CD14-positive monocyte (primary cell): Measurements from ENCODE around the gene LHCGR. TPM values are rescaled to one million over a fixed set of nuclear protein-coding genes. Genes with fewer than 3 reads are reported as not detected.

Experiments used
- DNase-seq, 3 donors: peaks; one replicate each; pipeline ENCODE4 v3.0.0-alpha.2; 2011 to 2022
- H2AFZ ChIP-seq: 2 replicates; pipeline ENCODE4 v1.6.0; 2012; ENCODE audit warnings: mild to moderate bottlenecking, low read depth, low read length, inconsistent platforms; ENCODE audit not compliant: insufficient read depth, poor library complexity, severe bottlenecking
- H3K27ac ChIP-seq, 2 donors: 1 replicate in 1 of 2; 2 replicates in 1 of 2; pipeline ENCODE4 v1.5.1; 2012 to 2013; ENCODE audit warnings: low read length in 2 of 2, control low read depth in 1 of 2, inconsistent platforms in 1 of 2, low read depth in 1 of 2, mild to moderate bottlenecking in 1 of 2
- H3K27me3 ChIP-seq, 2 donors: one replicate each; pipeline versions ENCODE4 v1.6.0 to v1.6.1; 2011 to 2013; ENCODE audit warnings: low read length in 2 of 2; ENCODE audit not compliant: control insufficient read depth in 2 of 2, insufficient read depth in 2 of 2
- H3K36me3 ChIP-seq, 2 donors: replicated peaks in 1 of 2; 1 replicate in 1 of 2; 2 replicates in 1 of 2; pipeline versions ENCODE4 v1.5.1 to v1.6.1; 2012 to 2013; ENCODE audit warnings: low read length in 2 of 2, control low read depth in 1 of 2, inconsistent platforms in 1 of 2, mild to moderate bottlenecking in 1 of 2; ENCODE audit not compliant: insufficient read depth in 2 of 2, control insufficient read depth in 1 of 2
- H3K4me1 ChIP-seq, 2 donors: 1 replicate in 1 of 2; 2 replicates in 1 of 2; pipeline versions ENCODE4 v1.5.1 to v1.6.1; 2012 to 2013; ENCODE audit warnings: low read length in 2 of 2, control low read depth in 1 of 2, inconsistent platforms in 1 of 2, mild to moderate bottlenecking in 1 of 2, moderate library complexity in 1 of 2; ENCODE audit not compliant: insufficient read depth in 2 of 2, control insufficient read depth in 1 of 2
- H3K4me2 ChIP-seq: replicated peaks from 2 replicates; pipeline ENCODE3; 2012; ENCODE audit warnings: low read length, moderate library complexity, mild to moderate bottlenecking; ENCODE audit not compliant: poor library complexity, severe bottlenecking; ENCODE audit errors: extremely low read depth
- H3K4me3 ChIP-seq, 3 experiments: fragments of 200-600 bp in 1 of 3; sonication (generic) in 1 of 3; replicated peaks in 1 of 3; 1 replicate in 2 of 3; 2 replicates in 1 of 3; pipeline ENCODE4 v1.5.1; 2011 to 2013; ENCODE audit warnings: low read length in 3 of 3, mild to moderate bottlenecking in 3 of 3, control low read depth in 2 of 3, low read depth in 2 of 3, inconsistent platforms in 1 of 3, moderate library complexity in 1 of 3
- H3K79me2 ChIP-seq: 2 replicates; pipeline ENCODE4 v1.6.0; 2012; ENCODE audit warnings: mild to moderate bottlenecking, control low read depth, inconsistent platforms, low read length, moderate library complexity; ENCODE audit not compliant: insufficient read depth
- H3K9ac ChIP-seq: 2 replicates; pipeline ENCODE4 v1.6.0; 2017; ENCODE audit warnings: low read length, mild to moderate bottlenecking; ENCODE audit not compliant: insufficient read depth, poor library complexity, severe bottlenecking
- H3K9me3 ChIP-seq, 2 donors: replicated peaks in 1 of 2; 1 replicate in 1 of 2; 2 replicates in 1 of 2; pipeline versions ENCODE4 v1.5.1 to v1.6.1; 2012 to 2013; ENCODE audit warnings: low read length in 2 of 2, control low read depth in 1 of 2; ENCODE audit not compliant: control insufficient read depth in 1 of 2, insufficient read depth in 1 of 2
- H4K20me1 ChIP-seq: 2 replicates; pipeline ENCODE4 v1.6.0; 2012; ENCODE audit warnings: mild to moderate bottlenecking, low read length, control low read depth, moderate library complexity; ENCODE audit not compliant: insufficient read depth
- H3K27ac Mint-ChIP-seq, 7 donors: one replicate each; pipeline ENCODE4 v1.8.0; 2020; ENCODE audit warnings: mild to moderate bottlenecking in 7 of 7, mixed read lengths in 7 of 7, moderate library complexity in 6 of 7, inconsistent platforms in 2 of 7
- H3K27me3 Mint-ChIP-seq, 3 donors: one replicate each; pipeline ENCODE4 v1.8.0; 2021 to 2022; ENCODE audit warnings: low read depth in 3 of 3, mild to moderate bottlenecking in 3 of 3, mixed read lengths in 3 of 3, moderate library complexity in 3 of 3, inconsistent platforms in 1 of 3
- H3K36me3 Mint-ChIP-seq, 2 donors: one replicate each; pipeline ENCODE4 v1.8.0; 2020; ENCODE audit warnings: mixed read lengths in 2 of 2, inconsistent platforms in 1 of 2, mild to moderate bottlenecking in 1 of 2
- H3K4me1 Mint-ChIP-seq: one replicate; pipeline ENCODE4 v1.8.0; 2020; ENCODE audit warnings: mild to moderate bottlenecking, mixed read lengths
- H3K4me3 Mint-ChIP-seq, 2 donors: one replicate each; pipeline ENCODE4 v1.8.0; 2020; ENCODE audit warnings: mild to moderate bottlenecking in 2 of 2, mixed read lengths in 2 of 2, moderate library complexity in 1 of 2
- H3K9me3 Mint-ChIP-seq, 7 donors: one replicate each; pipeline ENCODE4 v1.8.0; 2020 to 2022; ENCODE audit warnings: mixed read lengths in 7 of 7, mild to moderate bottlenecking in 6 of 7, moderate library complexity in 6 of 7, inconsistent platforms in 2 of 7
- WGBS: methylation state at CpG from one replicate; pipeline ENCODE4 v1.1.5; 2013; ENCODE audit warnings: missing lambda C conversion rate; ENCODE audit not compliant: insufficient coverage; 5-methylcytosine and 5-hydroxymethylcytosine counted together
- intact Hi-C, 2 donors: fragments of 100-400 bp; cut with micrococcal nuclease; formaldehyde crosslinking; loops; one replicate each; pipeline versions ENCODE4 v1.15.0 to v1.15.1; 2023
- polyA plus RNA-seq, 3 donors: library from polyadenylated mRNA; depleted of rRNA in 1 of 3; unstranded in 2 of 3; stranded (reverse) in 1 of 3; fragments of 300-500 nt in 2 of 3; fragments of >200 nt in 1 of 3; fragmentation: Illumina TruSeq in 2 of 3; gene quantifications; 1 replicate in 2 of 3; 2 replicates in 1 of 3; pipeline ENCODE4 v1.2.3, GENCODE V29; 2012 to 2021
- TF ChIP-seq, protein P1 (sequence below): fragments of 200-600 bp; IDR thresholded peaks from one replicate; pipeline ENCODE4 v1.8.0; 2022; ENCODE audit warnings: antibody characterized with exemption, mild to moderate bottlenecking

Gene LHCGR
- polyA plus RNA-seq, 3 donors = not detected

DNA sequence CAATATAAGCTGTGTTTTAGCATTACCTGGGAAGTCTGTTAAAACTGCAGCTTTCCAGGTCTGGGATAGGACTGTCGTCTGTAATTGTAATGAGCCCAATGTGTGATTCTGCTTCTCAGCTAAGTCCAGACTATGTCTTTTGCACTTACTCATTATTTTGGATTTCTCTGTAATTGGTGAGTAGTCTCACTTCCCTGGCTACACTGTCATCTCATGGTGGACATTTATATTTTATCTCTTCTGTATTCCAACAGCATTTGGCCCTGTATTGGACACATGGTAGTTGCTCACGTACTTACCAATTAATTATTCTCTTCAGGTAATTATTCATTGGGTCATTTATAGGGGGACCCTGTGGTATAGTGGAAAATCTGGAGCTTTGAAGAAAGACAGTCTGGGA, 28.0 kb downstream of the LHCGR start:
- H3K36me3 Mint-ChIP-seq = no peaks in the 10 kb centered on the region
- DNase-seq = no peak

DNA sequence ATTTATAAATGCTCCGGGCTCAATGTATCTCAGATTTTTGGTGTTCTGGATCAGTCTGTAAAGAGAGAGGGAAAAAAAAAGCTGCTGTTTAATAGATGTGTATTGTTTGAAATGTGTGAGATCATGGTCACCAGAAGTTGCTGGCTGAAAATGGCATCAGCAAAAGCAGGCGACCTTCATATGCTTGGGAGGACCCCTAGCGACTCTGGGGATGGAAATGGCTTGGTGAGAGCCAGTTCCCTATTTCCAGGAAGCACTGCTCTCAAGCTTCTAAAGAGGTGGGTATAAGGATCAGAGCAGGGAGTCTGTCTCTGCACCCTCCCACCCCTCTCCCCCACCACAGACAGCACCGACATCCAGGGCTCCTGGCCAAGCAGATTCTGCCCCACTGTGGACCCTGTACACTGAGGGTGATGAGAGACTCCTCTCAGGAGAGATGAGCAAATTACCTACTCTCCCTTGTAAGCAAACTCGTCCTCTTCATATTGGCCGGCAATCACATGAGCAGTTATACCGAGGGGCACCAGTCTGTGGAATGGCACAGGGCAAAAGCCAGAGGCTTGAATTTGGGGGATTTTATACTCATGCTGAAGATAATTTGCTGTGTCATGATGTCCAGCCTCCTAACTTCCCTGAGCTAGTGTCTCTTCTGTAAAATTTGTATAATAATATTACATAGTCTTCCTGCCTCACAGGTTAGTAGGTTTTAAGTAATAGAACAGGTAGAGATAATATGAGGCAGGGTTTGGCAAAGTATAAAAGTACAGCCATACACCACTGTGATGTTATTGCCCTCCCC, 29.6 kb downstream of the LHCGR start:
- 83% methylated on average over 1 of the region's 7 CpGs for WGBS
- no peak overlapping the region for H3K9ac ChIP-seq
- H3K27ac Mint-ChIP-seq = no peak overlapping the region
- no peak overlapping the region for H3K4me3 Mint-ChIP-seq
- DNase-seq = no peak
- TF ChIP-seq, protein P1, sequence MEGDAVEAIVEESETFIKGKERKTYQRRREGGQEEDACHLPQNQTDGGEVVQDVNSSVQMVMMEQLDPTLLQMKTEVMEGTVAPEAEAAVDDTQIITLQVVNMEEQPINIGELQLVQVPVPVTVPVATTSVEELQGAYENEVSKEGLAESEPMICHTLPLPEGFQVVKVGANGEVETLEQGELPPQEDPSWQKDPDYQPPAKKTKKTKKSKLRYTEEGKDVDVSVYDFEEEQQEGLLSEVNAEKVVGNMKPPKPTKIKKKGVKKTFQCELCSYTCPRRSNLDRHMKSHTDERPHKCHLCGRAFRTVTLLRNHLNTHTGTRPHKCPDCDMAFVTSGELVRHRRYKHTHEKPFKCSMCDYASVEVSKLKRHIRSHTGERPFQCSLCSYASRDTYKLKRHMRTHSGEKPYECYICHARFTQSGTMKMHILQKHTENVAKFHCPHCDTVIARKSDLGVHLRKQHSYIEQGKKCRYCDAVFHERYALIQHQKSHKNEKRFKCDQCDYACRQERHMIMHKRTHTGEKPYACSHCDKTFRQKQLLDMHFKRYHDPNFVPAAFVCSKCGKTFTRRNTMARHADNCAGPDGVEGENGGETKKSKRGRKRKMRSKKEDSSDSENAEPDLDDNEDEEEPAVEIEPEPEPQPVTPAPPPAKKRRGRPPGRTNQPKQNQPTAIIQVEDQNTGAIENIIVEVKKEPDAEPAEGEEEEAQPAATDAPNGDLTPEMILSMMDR = no peak
- no peaks in the 10 kb centered on the region for H3K36me3 ChIP-seq
- H3K4me1 ChIP-seq = no peaks in the 10 kb centered on the region
- no peaks in the 10 kb centered on the region for H3K9me3 Mint-ChIP-seq
- no peaks in the 10 kb centered on the region for H3K9me3 ChIP-seq
- H3K4me1 Mint-ChIP-seq = no peaks in the 10 kb centered on the region
- H3K27me3 ChIP-seq = no peaks in the 10 kb centered on the region
- no peak overlapping the region for H3K4me3 ChIP-seq
- H3K79me2 ChIP-seq = no peaks in the 10 kb centered on the region
- H3K4me2 ChIP-seq = no peak overlapping the region
- H3K27me3 Mint-ChIP-seq = no peaks in the 10 kb centered on the region
- intact Hi-C loops = no loop called here
- H3K36me3 Mint-ChIP-seq = no peaks in the 10 kb centered on the region
- H4K20me1 ChIP-seq = no peaks in the 10 kb centered on the region
- H3K27ac ChIP-seq = no peak overlapping the region
- no peak overlapping the region for H2AFZ ChIP-seq

More for the DNA sequence above, 28.0 kb downstream of the LHCGR start:
- H3K4me1 Mint-ChIP-seq = no peaks in the 10 kb centered on the region
- Histone ChIP-seq H4K20me1 (no peaks in the 10 kb centered on the region), H3K27ac (no peak overlapping the region), H3K9me3 (no peaks in the 10 kb centered on the region), H3K4me1 (no peaks in the 10 kb centered on the region), H3K4me2 (no peak overlapping the region), H3K27me3 (no peaks in the 10 kb centered on the region), H3K9ac (no peak overlapping the region), H2AFZ (no peak overlapping the region), H3K79me2 (no peaks in the 10 kb centered on the region), H3K4me3 (no peak overlapping the region), H3K36me3 (no peaks in the 10 kb centered on the region)
- H3K27ac Mint-ChIP-seq = no peak overlapping the region
- H3K4me3 Mint-ChIP-seq = no peak overlapping the region
- intact Hi-C loops = no loop called here
- H3K9me3 Mint-ChIP-seq = peaks cover 0 to 2% (median 0%) of the 10 kb centered on the region in 7 donors
- 89% methylated on average over 1 of the region's 2 CpGs for WGBS
- peaks cover 0 to 3% (median 0%) of the 10 kb centered on the region in 3 donors for H3K27me3 Mint-ChIP-seq
- TF ChIP-seq, protein P1 = no peak
